B cell (primary cell): ENCODE data around the gene USH2A. TPM values are rescaled to one million over a fixed set of nuclear protein-coding genes. Genes with fewer than 3 reads are reported as not detected.

ENCODE experiments used
- ATAC-seq: fragments of 200-7000 bp; cut with Tn5 transposase; one replicate; pipeline ENCODE4 v1.10.0; 2021; ENCODE audit warnings: low read depth, mild to moderate bottlenecking, moderate number of reproducible peaks, moderate library complexity
- CTCF ChIA-PET: fragments of 350-600 bp; sonication (Branson Sonifier 250); formaldehyde crosslinking; loops from one replicate; lab custom pipeline; 2021; ENCODE audit warnings: antibody characterized with exemption, inconsistent platforms; lab: Charles Lee
- POLR2A ChIA-PET: fragments of 350-600 bp; sonication (Branson Sonifier 250); formaldehyde crosslinking; loops from one replicate; lab custom pipeline; 2021; ENCODE audit warnings: antibody characterized with exemption; lab: Charles Lee
- DNase-seq: peaks from one replicate; pipeline ENCODE4 v3.0.0; 2013
- H2AFZ ChIP-seq: 2 replicates; pipeline ENCODE4 v1.6.1; 2012; ENCODE audit warnings: mild to moderate bottlenecking, low read depth, low read length; ENCODE audit not compliant: insufficient read depth, poor library complexity, severe bottlenecking
- H3K27ac ChIP-seq, 2 donors: 1 replicate in 1 of 2; 2 replicates in 1 of 2; pipeline ENCODE4 v1.5.1; 2012 to 2013; ENCODE audit warnings: low read length in 2 of 2, mild to moderate bottlenecking in 2 of 2, moderate library complexity in 1 of 2
- H3K27me3 ChIP-seq, 4 experiments: fragments of 200-600 bp in 1 of 4; sonication (generic) in 1 of 4; replicated peaks in 1 of 4; 1 replicate in 2 of 4; 2 replicates in 2 of 4; pipeline versions ENCODE4 v1.6.1 to v1.7.0; 2013 to 2016; ENCODE audit warnings: low read length in 3 of 4, mild to moderate bottlenecking in 2 of 4, mixed read lengths in 1 of 4, moderate library complexity in 1 of 4; ENCODE audit not compliant: insufficient read depth in 4 of 4, control insufficient read depth in 3 of 4; ENCODE audit errors: control extremely low read depth in 1 of 4
- H3K36me3 ChIP-seq, 2 experiments: replicated peaks in 1 of 2; 1 replicate in 1 of 2; 2 replicates in 1 of 2; pipeline versions ENCODE4 v1.6.1 to v1.7.1; 2013; ENCODE audit warnings: low read length in 1 of 2; ENCODE audit not compliant: insufficient read depth in 2 of 2, control insufficient read depth in 1 of 2; ENCODE audit errors: control extremely low read depth in 1 of 2, extremely low read depth in 1 of 2
- H3K4me1 ChIP-seq, 2 donors: fragments of 200-600 bp in 1 of 2; sonication (generic) in 1 of 2; 1 replicate in 1 of 2; 2 replicates in 1 of 2; pipeline versions ENCODE4 v1.5.1 to v1.6.1; 2013 to 2017; ENCODE audit warnings: low read length in 2 of 2; ENCODE audit not compliant: control insufficient read depth in 2 of 2, insufficient read depth in 2 of 2
- H3K4me2 ChIP-seq: replicated peaks from 2 replicates; pipeline ENCODE3; 2012; ENCODE audit warnings: mild to moderate bottlenecking, low read depth, low read length; ENCODE audit not compliant: poor library complexity, severe bottlenecking
- H3K4me3 ChIP-seq, 5 experiments: fragments of 200-600 bp in 1 of 5; sonication (generic) in 1 of 5; 1 replicate in 3 of 5; 2 replicates in 2 of 5; pipeline versions ENCODE4 v1.5.1 to v1.7.0; 2011 to 2016; ENCODE audit warnings: low read length in 4 of 5, mild to moderate bottlenecking in 4 of 5, low read depth in 2 of 5, control low read depth in 1 of 5, moderate library complexity in 1 of 5; ENCODE audit not compliant: insufficient read depth in 1 of 5; ENCODE audit errors: control extremely low read depth in 1 of 5, extremely low read depth in 1 of 5
- H3K79me2 ChIP-seq: fragments of 200-600 bp; sonication (generic); one replicate; pipeline ENCODE4 v1.6.0; 2016; ENCODE audit warnings: low read length; ENCODE audit not compliant: control insufficient read depth, insufficient read depth
- H3K9ac ChIP-seq: fragments of 200-600 bp; sonication (generic); 2 replicates; pipeline ENCODE4 v1.6.1; 2017; ENCODE audit warnings: mild to moderate bottlenecking, low read length, moderate library complexity
- H3K9me3 ChIP-seq, 3 donors: one replicate each; pipeline versions ENCODE4 v1.6.1 to v1.7.1; 2013; ENCODE audit warnings: low read length in 2 of 3; ENCODE audit not compliant: control insufficient read depth in 2 of 3, insufficient read depth in 1 of 3; ENCODE audit errors: control extremely low read depth in 1 of 3
- H4K20me1 ChIP-seq: 2 replicates; pipeline ENCODE4 v1.6.0; 2012; ENCODE audit warnings: mild to moderate bottlenecking, low read length; ENCODE audit not compliant: insufficient read depth, control insufficient read depth, poor library complexity, severe bottlenecking
- H3K27ac Mint-ChIP-seq: one replicate; pipeline ENCODE4 v1.8.0; 2021; ENCODE audit warnings: mixed read lengths
- H3K27me3 Mint-ChIP-seq: one replicate; pipeline ENCODE4 v1.8.0; 2021; ENCODE audit warnings: mixed read lengths
- H3K4me1 Mint-ChIP-seq: one replicate; pipeline ENCODE4 v1.8.0; 2021; ENCODE audit warnings: mixed read lengths
- H3K4me3 Mint-ChIP-seq: one replicate; pipeline ENCODE4 v1.8.0; 2021; ENCODE audit warnings: mixed read lengths
- H3K9me3 Mint-ChIP-seq: one replicate; pipeline ENCODE4 v1.8.0; 2022; ENCODE audit warnings: mixed read lengths; ENCODE audit not compliant: insufficient read depth
- CTCF ChIP-seq: fragments of 200-600 bp; IDR thresholded peaks from one replicate; pipeline ENCODE4 v1.8.0; 2022; ENCODE audit warnings: antibody characterized with exemption, mild to moderate bottlenecking
- EZH2 ChIP-seq: IDR thresholded peaks from 2 replicates; pipeline ENCODE4 v1.6.1; 2012; ENCODE audit warnings: borderline replicate concordance, low read depth, mild to moderate bottlenecking, moderate library complexity, low read length; ENCODE audit not compliant: insufficient read depth, poor library complexity, severe bottlenecking
- WGBS: methylation state at CpG from one replicate; pipeline ENCODE4 v1.1.5; 2013; ENCODE audit warnings: missing lambda C conversion rate; ENCODE audit not compliant: insufficient coverage; 5-methylcytosine and 5-hydroxymethylcytosine counted together
- intact Hi-C: fragments of 100-400 bp; cut with micrococcal nuclease; formaldehyde crosslinking; loops from one replicate; pipeline ENCODE4 v1.10.0; 2022
- polyA plus RNA-seq: library from polyadenylated mRNA; depleted of rRNA; stranded (reverse); fragments of >200 nt; gene quantifications from 2 replicates; pipeline ENCODE4 v1.2.3, GENCODE V29; 2012
- total RNA-seq, 2 donors: library from RNA; stranded (reverse); fragments of 120-200 nt in 1 of 2; gene quantifications; 1 replicate in 1 of 2; 2 replicates in 1 of 2; pipeline versions ENCODE4 v1.2.3 to v1.2.4, GENCODE V29; 2013 to 2022

The USH2A gene
- total and polyA plus RNA-seq, 2 donors (not counting 1 experiment from before 2014, with no cell fraction given) = 0.01 TPM; not detected in 1

GRCh38 chr1:216071262-216071661 lies 352.0 kb downstream of the USH2A start:
- Mint-ChIP-seq H3K4me1 (no peaks in the 10 kb centered on the region), H3K9me3 (no peaks in the 10 kb centered on the region), H3K27me3 (no peaks in the 10 kb centered on the region), H3K27ac (no peak overlapping the region), H3K4me3 (no peak overlapping the region)
- DNase-seq = no peak
- H3K36me3 ChIP-seq = no peaks in the 10 kb centered on the region
- no peak overlapping the region for H3K9ac ChIP-seq
- no peak for TF ChIP-seq CTCF
- TF ChIP-seq EZH2 = no peak
- ChIA-PET POLR2A (no interaction called here), CTCF (no interaction called here)
- H3K9me3 ChIP-seq = no peaks in the 10 kb centered on the region
- no peak overlapping the region for H3K4me3 ChIP-seq
- no peak overlapping the region for H3K4me2 ChIP-seq
- no peak overlapping the region for H2AFZ ChIP-seq
- intact Hi-C loops = no loop called here
- H3K4me1 ChIP-seq = no peaks in the 10 kb centered on the region
- ATAC-seq = no peak
- no peak overlapping the region for H3K27ac ChIP-seq
- H3K27me3 ChIP-seq = no peaks in the 10 kb centered on the region
- no peaks in the 10 kb centered on the region for H3K79me2 ChIP-seq
- no CpG with 5 or more reads among the region's 3 CpGs for WGBS
- H4K20me1 ChIP-seq = no peaks in the 10 kb centered on the region

- CTCF ChIA-PET = no interaction called here
- no peaks in the 10 kb centered on the region for H3K27me3 ChIP-seq
- no peaks in the 10 kb centered on the region for H3K79me2 ChIP-seq
Measured at GRCh38 chr1:216064643-216065042, 358.6 kb downstream of the USH2A start.

More at GRCh38 chr1:216064643-216065042, 358.6 kb downstream of the USH2A start:
- H3K36me3 ChIP-seq = no peaks in the 10 kb centered on the region
- ATAC-seq (no peak), DNase-seq (no peak)
- no peak overlapping the region for H3K27ac ChIP-seq
- no peak overlapping the region for H3K4me3 Mint-ChIP-seq
- POLR2A ChIA-PET = no interaction called here
- H3K27me3 Mint-ChIP-seq = no peaks in the 10 kb centered on the region
- no peaks in the 10 kb centered on the region for H3K4me1 ChIP-seq
- peaks cover 1% of the 10 kb centered on the region for H3K9me3 Mint-ChIP-seq
- H3K4me3 ChIP-seq = no peak overlapping the region
- H4K20me1 ChIP-seq = no peaks in the 10 kb centered on the region
- no peak overlapping the region for H3K4me2 ChIP-seq
- H3K9ac ChIP-seq = no peak overlapping the region
- intact Hi-C loops = no loop called here
- no peaks in the 10 kb centered on the region for H3K4me1 Mint-ChIP-seq
- H3K27ac Mint-ChIP-seq = no peak overlapping the region
- TF ChIP-seq CTCF (no peak), EZH2 (no peak)
- no peak overlapping the region for H2AFZ ChIP-seq
- H3K9me3 ChIP-seq = no peaks in the 10 kb centered on the region
